Heart left ventricle (tissue), 16 donors: ENCODE results near the gene RNASE3. TPM values are rescaled to one million over a fixed set of nuclear protein-coding genes. Genes with fewer than 3 reads are reported as not detected.
A peak's percentile ranks its signal among the peaks of the same experiment; 100 is the strongest.
"Not testable (repeated sequence)": the region's sequence is repeated elsewhere in the genome, so short reads cannot be mapped to it uniquely, and the experiment has no call there.

ENCODE experiments used
- ATAC-seq, 4 donors: fragments of 200-7000 bp; cut with Tn5 transposase; one replicate each; pipeline ENCODE4 v1.9.1; 2020 to 2022; ENCODE audit warnings: moderate library complexity in 4 of 4, mild to moderate bottlenecking in 3 of 4, moderate number of reproducible peaks in 1 of 4
- DNase-seq, 5 donors: peaks; one replicate each; pipeline ENCODE4 v3.0.0-alpha.2; 2020
- H3K27ac ChIP-seq, 12 donors: fragments of 200-600 bp; sonication (generic) in 4 of 12; one replicate each; pipeline versions ENCODE4 v1.5.0 to v1.8.0; 2016 to 2022; ENCODE audit warnings: mild to moderate bottlenecking in 2 of 12
- H3K27me3 ChIP-seq, 9 donors: fragments of 200-600 bp; sonication (generic) in 2 of 9; one replicate each; pipeline versions ENCODE4 v1.5.1 to v1.8.0; 2016 to 2022; ENCODE audit warnings: mild to moderate bottlenecking in 3 of 9
- H3K36me3 ChIP-seq, 9 donors: fragments of 200-600 bp; sonication (generic) in 2 of 9; one replicate each; pipeline versions ENCODE4 v1.5.0 to v1.8.0; 2018 to 2022; ENCODE audit warnings: mild to moderate bottlenecking in 2 of 9
- H3K4me1 ChIP-seq, 12 donors: fragments of 200-600 bp; sonication (generic) in 4 of 12; one replicate each; pipeline versions ENCODE4 v1.5.0 to v1.8.0; 2016 to 2022; ENCODE audit warnings: mild to moderate bottlenecking in 3 of 12
- H3K4me3 ChIP-seq, 12 donors: fragments of 200-600 bp; sonication (generic) in 4 of 12; one replicate each; pipeline versions ENCODE4 v1.5.0 to v1.8.0; 2017 to 2022; ENCODE audit warnings: mild to moderate bottlenecking in 9 of 12, moderate library complexity in 4 of 12
- H3K9me3 ChIP-seq, 12 donors: fragments of 200-600 bp; sonication (generic) in 4 of 12; one replicate each; pipeline versions ENCODE4 v1.5.0 to v1.8.0; 2016 to 2022; ENCODE audit warnings: mild to moderate bottlenecking in 1 of 12
- CTCF ChIP-seq, 12 donors: fragments of 200-600 bp; sonication (generic) in 4 of 12; IDR thresholded peaks; one replicate each; pipeline versions ENCODE4 v1.5.0 to v1.8.0; 2018 to 2022; ENCODE audit warnings: antibody characterized with exemption in 12 of 12, mild to moderate bottlenecking in 5 of 12
- POLR2A ChIP-seq, 2 donors: fragments of 450-650 bp; IDR thresholded peaks; one replicate each; pipeline ENCODE4 v1.6.1; 2017; ENCODE audit warnings: antibody characterized with exemption in 2 of 2, mild to moderate bottlenecking in 2 of 2, moderate library complexity in 2 of 2
- WGBS, 4 donors: extraction: QIAGEN DNeasy Blood & Tissue Kit in 2 of 4; methylation state at CpG; one replicate each; pipeline versions ENCODE4 v1.1.5 to v1.1.7; 2013 to 2018; 5-methylcytosine and 5-hydroxymethylcytosine counted together
- intact Hi-C, 10 donors: fragments of 100-400 bp; cut with DNase I; formaldehyde crosslinking; loops; one replicate each; pipeline versions ENCODE4 v1.11.1 to v1.14.2; 2022
- polyA plus RNA-seq, 2 donors: library from polyadenylated mRNA; stranded (reverse); fragments of 200-250 nt; gene quantifications; one replicate each; pipeline ENCODE4 v1.2.3, GENCODE V29; 2013
- total RNA-seq, 9 donors: library from RNA; depleted of rRNA in 2 of 9; stranded (reverse); fragments of >200 nt in 2 of 9; fragmentation: NEBNext Ultra II Directional in 3 of 9; extraction: Animal tissue kit (Norgen Biotek cat#: 25700) in 3 of 9; gene quantifications; one replicate each; pipeline versions ENCODE4 v1.1.0 to v1.2.4, GENCODE V29; 2016 to 2023
- donor health status: ischemic (EF 13 %, LVEDD 7.1; RV severe dilation, severe dysfunction).
- donor health status: healthy with polysubstance abuse.
- donor health status: DM: no; HTN: yes; CAD: no.
- donor health status: DM: no; HTN: no; CAD: no.
- donor health status: ischemic (EF 25% LVEDD 6.9; RV normal size, moderate dysfunction).
- donor health status: ischemic (EF 25% LVEDD 5.7; RV mildly dilated, moderate dysfunction).
- donor health status: healthy.
- donor health status: DM: yes; HTN: yes; CAD: no.
- donor health status: ischemic (EF 35%, LVEDD 5.7; RV mildly dilated, moderate dysfunction).
- donor health status: nonischemic (EF 11% LVEDD 7.7; RV severe dilation, severe dysfunction).
- donor health status: DM: yes; HTN: yes; CAD: no.
- donor health status: PGD.
- donor health status: ischemic (EF 29% LVEDD 5.4; RV normal size, mild dysfunction).
- donor health status: nonischemic (EF 23%, LVEDD 6.1; RV moderate dilation, normal function).

RNASE3 gene
- total and polyA plus RNA-seq, 11 donors, result 0.12 to 0.61 (median 0.38) TPM; not detected in 8

GRCh38 chr14:20878695-20879094 lies 12.5 kb upstream of the RNASE3 start:
- no peaks in the 10 kb centered on the region for H3K9me3 ChIP-seq
- ATAC-seq (no peak), DNase-seq (no peak)
- WGBS, 4 donors, result 79 to 86% (median 82%) methylated on average over 3 of the region's 3 CpGs
- H3K36me3 ChIP-seq, result no peaks in the 10 kb centered on the region
- TF ChIP-seq POLR2A (IDR thresholded peaks at IDR 0.05), result no peak
- no peak for TF ChIP-seq CTCF (IDR thresholded peaks at IDR 0.05)
- H3K27me3 ChIP-seq, result peaks cover 0 to 4% (median 0%) of the 10 kb centered on the region in 9 donors
- H3K27ac ChIP-seq, result no peak overlapping the region
- H3K4me1 ChIP-seq, result peaks cover 0 to 13% (median 0%) of the 10 kb centered on the region in 12 donors
- no peak overlapping the region for H3K4me3 ChIP-seq
- intact Hi-C loops, result no loop called here

- 62 to 79% (median 76%) methylated on average over 5 of the region's 5 CpGs for WGBS, 4 donors
- H3K36me3 ChIP-seq, H3K4me3 ChIP-seq, H3K27me3 ChIP-seq, H3K9me3 ChIP-seq, H3K27ac ChIP-seq, intact Hi-C loops, DNase-seq, H3K4me1 ChIP-seq: not testable (repeated sequence)
- peak in 1 of 4 donors; percentile 46 for ATAC-seq
These were observed 10.0 kb upstream of the RNASE3 start for GRCh38 chr14:20881229-20881628.

- H3K36me3 ChIP-seq, H3K27me3 ChIP-seq, H3K4me3 ChIP-seq, H3K27ac ChIP-seq, H3K9me3 ChIP-seq, intact Hi-C loops, DNase-seq, ATAC-seq, H3K4me1 ChIP-seq: not testable (repeated sequence)
- WGBS, 4 donors, result 81 to 84% methylated on average over 6 to 7 of the region's 10 CpGs; no CpG with 5 or more reads in 2 of the 4 donors
These were observed 8.4 kb upstream of the RNASE3 start for GRCh38 chr14:20882787-20883186.

- H3K9me3 ChIP-seq, H3K27me3 ChIP-seq, H3K27ac ChIP-seq, H3K36me3 ChIP-seq, H3K4me3 ChIP-seq, intact Hi-C loops, ATAC-seq, DNase-seq, H3K4me1 ChIP-seq: not testable (repeated sequence)
- WGBS, 4 donors, result 82 to 87% (median 83%) methylated on average over 5 of the region's 5 CpGs
These were observed 2.8 kb upstream of the RNASE3 start for GRCh38 chr14:20888411-20888810.

GRCh38 chr14:20895322-20895721 lies 4.1 kb downstream of the RNASE3 start:
- H3K4me3 ChIP-seq, H3K9me3 ChIP-seq, H3K4me1 ChIP-seq, ATAC-seq, intact Hi-C loops, H3K36me3 ChIP-seq, DNase-seq, H3K27me3 ChIP-seq, H3K27ac ChIP-seq: not testable (repeated sequence)
- WGBS, 4 donors, result 48 to 86% (median 62%) methylated on average over 1 of the region's 1 CpG

GRCh38 chr14:20904393-20905029 lies 13.3 kb downstream of the RNASE3 start:
- DNase-seq (no peak), ATAC-seq (no peak)
- Histone ChIP-seq H3K36me3 (no peaks in the 10 kb centered on the region), H3K4me3 (no peak overlapping the region), H3K27me3 (peaks cover 0 to 4% (median 0%) of the 10 kb centered on the region in 9 donors), H3K9me3 (no peaks in the 10 kb centered on the region), H3K27ac (no peak overlapping the region), H3K4me1 (no peaks in the 10 kb centered on the region)
- no peak for TF ChIP-seq CTCF (IDR thresholded peaks at IDR 0.05)
- no peak for TF ChIP-seq POLR2A (IDR thresholded peaks at IDR 0.05)
- intact Hi-C loops, result no loop called here
- WGBS, 4 donors, result 60 to 71% (median 68%) methylated on average over 4 of the region's 4 CpGs
